Measurements from ENCODE around the gene LARP7.
A peak's percentile ranks its signal among the peaks of the same experiment; 100 is the strongest.
"Not testable (repeated sequence)": the region's sequence is repeated elsewhere in the genome, so short reads cannot be mapped to it uniquely, and the experiment has no call there.

LARP7 gene

GRCh38 chr4:112650332-112650731 is 13.4 kb downstream of the LARP7 start:
- peak; percentile 9 for FAIRE-seq

- FAIRE-seq, result no peak
These were observed 14.7 kb downstream of the LARP7 start for GRCh38 chr4:112651641-112652040.

- no peak for FAIRE-seq
These were observed 15.3 kb downstream of the LARP7 start for GRCh38 chr4:112652216-112652615.

- no peak for FAIRE-seq
These were observed 18.3 kb downstream of the LARP7 start for GRCh38 chr4:112655270-112655669.

GRCh38 chr4:112656115-112656514 is 19.2 kb downstream of the LARP7 start:
- FAIRE-seq, result not testable (repeated sequence)

GRCh38 chr4:112664611-112665010 is 27.7 kb downstream of the LARP7 start:
- no peak for FAIRE-seq

GRCh38 chr4:112668131-112668530 is 31.2 kb downstream of the LARP7 start:
- no peak for FAIRE-seq

- no peak for FAIRE-seq
These were observed 36.1 kb downstream of the LARP7 start for GRCh38 chr4:112673076-112673475.

GRCh38 chr4:112673686-112674085 is 36.7 kb downstream of the LARP7 start:
- no peak for FAIRE-seq

- no peak for FAIRE-seq
These were observed 37.4 kb downstream of the LARP7 start for GRCh38 chr4:112674376-112674775.

- FAIRE-seq, result no peak
These were observed 40.7 kb downstream of the LARP7 start for GRCh38 chr4:112677519-112678091.

GRCh38 chr4:112680996-112681395 is 44.1 kb downstream of the LARP7 start:
- no peak for FAIRE-seq

- FAIRE-seq, result no peak
These were observed 56.6 kb downstream of the LARP7 start for GRCh38 chr4:112693507-112693906.

- FAIRE-seq, result no peak
These were observed 63.7 kb downstream of the LARP7 start for GRCh38 chr4:112700679-112701078.

GRCh38 chr4:112702892-112703291 is 65.9 kb downstream of the LARP7 start:
- no peak for FAIRE-seq

GRCh38 chr4:112704322-112704721 is 67.4 kb downstream of the LARP7 start:
- no peak for FAIRE-seq

- FAIRE-seq, result no peak
These were observed 68.3 kb downstream of the LARP7 start for GRCh38 chr4:112704991-112705845.

- FAIRE-seq, result not testable (repeated sequence)
These were observed 69.2 kb downstream of the LARP7 start for GRCh38 chr4:112705891-112706839.

GRCh38 chr4:112706840-112707207 is 69.9 kb downstream of the LARP7 start:
- FAIRE-seq, result no peak
